T-helper 9 cell (primary cell): ENCODE results near the gene VWC2L.

ENCODE experiments used
- DNase-seq: peaks from one replicate; pipeline ENCODE4 v3.0.0-alpha.2; 2020

The VWC2L gene

GRCh38 chr2:214542866-214543265 is 132.0 kb downstream of the VWC2L start:
- no peak for DNase-seq

DNA sequence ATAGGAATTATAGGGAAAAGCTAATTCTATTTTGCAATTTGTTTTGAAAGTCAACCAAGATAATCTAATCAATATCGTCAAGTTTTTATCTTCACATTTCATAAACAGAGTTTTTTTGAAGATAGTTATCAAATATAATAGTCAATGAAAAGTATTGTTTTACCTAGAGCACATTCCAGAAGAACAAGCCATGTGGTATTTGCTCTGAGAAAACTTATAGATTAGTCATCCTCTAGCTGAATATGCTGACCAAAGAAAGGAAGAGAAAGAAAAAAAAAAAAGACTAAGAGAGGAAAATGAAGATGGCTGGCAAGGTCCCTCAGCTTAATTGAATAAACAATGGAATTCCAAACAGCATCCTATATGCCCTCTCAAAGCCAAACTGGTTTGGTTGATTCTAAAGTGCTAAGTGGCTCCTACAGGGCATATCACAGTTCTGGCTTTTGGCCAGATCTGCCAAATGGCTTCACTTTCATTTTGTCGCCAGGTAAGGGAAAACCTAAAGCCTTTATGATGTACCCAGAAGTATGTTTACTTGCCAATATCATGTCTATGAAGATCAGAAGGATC is 132.6 kb downstream of the VWC2L start:
- no peak for DNase-seq

GRCh38 chr2:214545898-214546542 is 135.2 kb downstream of the VWC2L start:
- no peak for DNase-seq

DNA sequence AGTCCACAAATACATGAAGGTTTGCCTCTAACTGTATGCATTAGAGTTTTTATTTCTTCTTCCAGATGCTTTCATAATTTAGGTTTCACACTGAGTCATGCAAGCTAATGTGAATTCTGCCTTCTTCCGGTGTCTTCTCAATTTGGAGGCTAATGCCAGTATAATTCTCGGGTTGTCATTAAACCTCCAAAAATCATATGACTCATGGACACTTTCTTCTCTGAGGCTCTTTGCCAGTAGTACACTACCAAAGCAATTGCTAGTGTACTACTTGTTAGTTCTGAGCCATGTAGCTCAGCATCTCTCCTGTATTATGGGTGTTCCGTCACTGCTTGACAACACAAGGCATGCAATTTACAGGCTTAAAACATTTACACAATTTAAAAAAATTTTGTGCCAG is 137.1 kb downstream of the VWC2L start:
- no peak for DNase-seq

GRCh38 chr2:214549946-214550345 is 139.1 kb downstream of the VWC2L start:
- no peak for DNase-seq

DNA sequence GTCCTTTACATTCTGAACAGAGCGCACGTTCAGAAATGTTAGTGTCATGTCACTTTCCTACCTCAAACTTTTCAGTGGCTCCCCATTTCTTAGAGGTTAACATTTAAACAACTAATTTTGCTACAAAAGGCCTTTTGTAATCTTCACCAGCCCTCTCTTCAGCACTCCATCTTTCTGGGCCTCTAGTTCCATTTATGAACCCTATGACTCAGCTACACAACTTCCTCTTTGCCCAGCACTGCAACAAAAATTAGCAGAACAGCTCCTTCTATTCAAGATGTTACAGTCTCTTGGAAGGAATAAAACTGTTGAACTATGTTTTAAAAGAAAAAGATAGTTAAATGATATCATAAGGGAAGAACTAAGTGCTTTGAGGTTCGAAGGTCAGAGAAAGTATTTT is 139.9 kb downstream of the VWC2L start:
- DNase-seq: no peak

DNA sequence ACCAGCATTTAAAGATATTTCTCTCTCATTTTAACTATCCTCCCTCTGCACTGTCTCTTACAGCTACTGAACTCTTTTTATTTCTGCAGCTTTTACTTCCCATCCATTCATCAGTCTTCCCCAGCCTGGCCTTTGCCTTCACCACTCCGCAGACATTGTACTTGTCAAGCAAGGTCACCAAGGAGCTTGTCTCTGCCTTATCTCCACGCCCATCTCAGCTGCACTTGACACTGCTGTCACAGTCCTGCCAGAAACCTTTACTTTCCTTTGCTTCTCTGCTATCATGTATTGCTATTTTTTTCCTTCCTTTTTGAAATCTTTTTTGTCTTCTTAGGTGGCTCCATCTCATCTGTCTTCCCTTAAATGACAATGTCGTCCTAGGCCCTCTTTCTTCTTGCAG is 147.0 kb downstream of the VWC2L start:
- no peak for DNase-seq

DNA sequence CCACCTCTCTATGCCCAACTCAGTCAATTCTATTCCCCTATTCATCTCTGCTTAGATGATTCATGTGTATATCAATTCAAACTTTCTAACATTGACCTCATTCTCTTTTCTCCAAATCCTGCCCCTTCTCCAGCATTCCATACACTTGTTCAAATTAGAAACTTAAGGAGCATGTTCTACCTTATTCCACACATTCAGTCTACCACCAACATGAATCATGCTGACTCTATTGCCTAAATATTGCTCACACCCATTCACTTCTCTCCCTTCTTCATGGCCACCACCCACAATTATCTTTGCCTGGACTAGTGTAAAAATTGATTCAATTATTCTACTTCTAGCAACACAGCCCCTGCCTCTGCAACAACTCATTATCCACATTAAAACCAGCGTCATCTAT is 147.5 kb downstream of the VWC2L start:
- DNase-seq: no peak

- DNase-seq: no peak
Observed at GRCh38 chr2:214560176-214560575, 149.3 kb downstream of the VWC2L start.

DNA sequence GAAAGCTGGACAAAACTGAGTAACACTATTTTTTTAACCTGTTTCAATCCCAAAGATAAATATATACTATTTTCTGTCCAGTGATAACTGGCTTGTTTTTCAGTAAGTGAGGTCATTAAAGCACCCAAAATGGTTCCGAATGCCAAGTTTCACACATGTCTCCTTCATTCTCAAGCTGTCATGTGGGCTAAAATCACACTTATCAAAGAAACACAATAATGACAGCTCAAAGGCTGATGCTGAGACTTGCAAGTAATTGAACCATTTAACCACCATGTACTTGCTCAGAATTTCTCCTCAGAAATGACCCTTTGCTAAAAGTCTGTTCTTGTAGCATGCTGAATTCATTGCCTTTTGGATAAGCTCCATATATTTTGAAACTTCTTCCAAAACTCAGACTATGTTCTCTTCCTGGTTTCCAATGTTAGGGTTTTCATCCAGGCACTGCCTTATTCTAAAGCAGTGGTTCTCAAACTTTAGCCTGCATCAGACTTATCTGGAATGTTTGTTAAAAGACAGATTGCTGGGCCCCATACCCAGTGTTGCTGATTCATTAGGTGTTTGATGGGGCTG is 149.8 kb downstream of the VWC2L start:
- DNase-seq: no peak

DNA sequence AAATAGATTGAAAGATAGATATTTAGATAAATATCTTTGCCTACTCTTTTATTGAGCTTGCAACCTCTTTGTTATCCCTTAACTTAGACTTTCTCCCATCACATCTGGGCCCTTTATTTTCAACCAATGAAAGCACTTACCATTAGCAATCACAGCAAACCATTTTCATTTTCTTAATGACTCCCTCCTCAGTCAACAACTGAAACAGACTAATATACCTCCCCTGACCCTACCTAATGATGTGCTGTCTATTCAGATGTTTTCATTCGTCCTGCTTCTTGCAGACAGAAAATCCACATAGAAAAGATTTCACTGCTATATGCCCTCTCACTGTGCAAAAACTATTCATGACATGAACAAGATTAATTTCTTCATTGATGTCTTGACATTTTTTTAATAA is 154.4 kb downstream of the VWC2L start:
- DNase-seq: no peak

GRCh38 chr2:214566457-214566856 is 155.6 kb downstream of the VWC2L start:
- no peak for DNase-seq

DNA sequence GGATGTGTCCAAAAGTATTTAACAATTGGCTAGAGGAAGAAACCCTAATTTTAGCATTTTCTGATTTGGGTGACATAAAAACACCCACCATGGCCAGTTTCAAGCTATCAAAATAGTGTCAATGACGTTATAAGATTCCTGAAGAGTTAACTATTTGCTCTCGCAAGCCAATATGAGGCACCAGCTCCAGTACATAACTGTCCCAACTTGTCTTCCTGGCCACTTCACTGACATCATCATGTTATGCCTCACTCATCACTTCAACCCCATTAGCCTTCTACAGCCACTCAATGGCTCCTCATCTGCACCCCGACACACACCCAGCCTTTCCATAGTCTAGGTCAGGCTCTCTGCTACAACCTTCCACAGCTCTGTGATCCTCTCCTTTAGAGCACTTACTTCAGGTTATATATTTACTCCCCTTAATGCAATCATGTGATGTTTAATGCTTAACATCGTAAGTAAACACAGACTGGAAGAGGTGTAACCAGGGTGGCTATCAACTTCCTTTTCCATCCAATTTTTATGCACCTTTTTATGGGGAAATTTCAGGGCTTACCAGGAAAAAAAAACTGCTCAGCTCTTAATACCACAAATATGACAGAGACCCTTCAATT is 158.7 kb downstream of the VWC2L start:
- DNase-seq: no peak

DNA sequence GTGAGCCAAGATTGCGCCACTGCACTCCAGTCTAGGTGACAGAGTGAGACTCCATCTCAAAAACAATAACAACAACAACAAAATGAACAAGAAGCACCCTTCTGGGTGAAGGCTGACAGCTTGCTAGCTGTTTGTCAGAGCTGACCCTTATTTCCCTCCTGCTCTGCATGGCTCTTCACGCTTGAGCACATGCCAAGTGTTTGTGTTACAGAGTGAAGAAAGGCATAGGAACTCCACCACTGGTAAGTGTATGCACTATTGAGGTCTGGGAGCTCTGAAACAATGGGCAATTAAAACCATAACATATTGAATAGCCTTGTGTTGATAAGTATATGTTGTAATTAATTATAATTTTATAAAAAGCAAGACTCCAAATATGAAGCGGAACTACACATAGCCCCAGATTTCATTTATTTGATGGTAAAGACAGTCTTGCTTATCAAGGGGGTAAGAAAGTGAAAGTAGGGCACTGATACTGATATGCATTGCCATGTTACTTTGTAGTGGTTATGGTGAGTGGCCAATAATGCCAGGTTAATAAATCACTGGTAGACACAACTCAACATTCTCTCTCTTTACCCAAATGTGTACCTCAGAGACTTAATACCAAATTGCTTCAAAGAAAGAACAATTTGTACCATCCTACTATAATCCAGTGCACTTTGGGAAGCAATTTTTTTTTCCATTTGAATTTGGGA is 163.4 kb downstream of the VWC2L start:
- DNase-seq: no peak

DNA sequence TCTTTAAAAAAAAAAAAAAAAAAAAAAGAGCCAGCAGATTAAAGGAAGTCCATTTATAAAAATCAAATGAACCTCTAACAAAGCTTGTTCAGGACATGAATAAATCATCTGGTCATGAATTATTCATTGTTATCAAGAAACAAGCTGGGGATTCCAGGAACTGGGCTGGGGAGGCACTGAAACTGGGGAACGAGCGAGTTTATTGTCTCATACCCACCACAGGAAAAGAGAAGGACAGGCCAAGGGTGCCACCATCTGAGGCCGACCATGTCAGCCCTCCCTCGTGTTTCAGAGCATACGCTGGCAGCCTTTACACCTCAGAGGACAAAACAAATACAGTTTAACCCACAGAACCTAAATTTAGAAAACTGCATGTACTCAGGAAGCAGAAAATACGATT is 164.2 kb downstream of the VWC2L start:
- no peak for DNase-seq

- DNase-seq: no peak
Observed at GRCh38 chr2:214575465-214575864, 164.6 kb downstream of the VWC2L start.

GRCh38 chr2:214577769-214578168 is 166.9 kb downstream of the VWC2L start:
- no peak for DNase-seq

- DNase-seq: no peak
Observed at GRCh38 chr2:214578442-214578841, 167.6 kb downstream of the VWC2L start.

DNA sequence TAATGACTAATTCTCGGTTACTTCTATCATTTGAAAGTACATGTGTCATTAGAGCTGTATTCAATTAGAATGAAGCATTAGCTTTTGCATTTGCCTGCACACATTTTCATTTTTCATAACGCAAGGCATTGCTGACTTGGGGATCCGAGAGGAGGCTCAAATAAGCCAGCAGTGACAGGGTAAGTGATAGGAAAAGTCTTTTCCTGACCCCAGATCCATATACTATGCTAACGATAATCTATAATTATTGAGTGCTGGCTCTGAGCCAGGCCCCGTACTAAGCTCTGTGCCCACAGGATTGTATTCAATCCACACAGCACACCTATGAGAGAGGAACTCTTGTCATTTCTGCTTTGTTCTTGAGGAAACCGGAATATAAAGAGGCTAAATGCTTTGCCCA is 168.2 kb downstream of the VWC2L start:
- DNase-seq: no peak

DNA sequence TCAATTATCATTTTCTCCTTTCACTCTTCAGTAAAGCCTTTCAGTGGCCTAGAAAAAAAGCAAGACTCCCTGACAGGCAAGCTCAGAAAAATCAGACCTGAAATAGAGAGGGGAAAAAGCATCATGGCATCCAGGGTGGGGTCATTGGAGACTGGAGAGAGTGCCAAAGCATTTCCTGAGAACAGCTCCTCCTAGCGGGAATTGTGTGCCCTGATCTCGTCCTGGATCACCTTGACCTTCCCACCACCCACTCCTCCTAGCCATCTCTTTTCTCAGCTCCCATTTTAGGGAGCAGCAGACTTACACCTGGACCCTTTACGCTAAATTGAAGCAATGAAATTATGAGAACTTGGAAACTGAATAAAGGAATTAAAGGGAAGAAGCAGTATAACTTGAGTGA is 176.6 kb downstream of the VWC2L start:
- no peak for DNase-seq

- no peak for DNase-seq
Observed at GRCh38 chr2:214591366-214591765, 180.5 kb downstream of the VWC2L start.

DNA sequence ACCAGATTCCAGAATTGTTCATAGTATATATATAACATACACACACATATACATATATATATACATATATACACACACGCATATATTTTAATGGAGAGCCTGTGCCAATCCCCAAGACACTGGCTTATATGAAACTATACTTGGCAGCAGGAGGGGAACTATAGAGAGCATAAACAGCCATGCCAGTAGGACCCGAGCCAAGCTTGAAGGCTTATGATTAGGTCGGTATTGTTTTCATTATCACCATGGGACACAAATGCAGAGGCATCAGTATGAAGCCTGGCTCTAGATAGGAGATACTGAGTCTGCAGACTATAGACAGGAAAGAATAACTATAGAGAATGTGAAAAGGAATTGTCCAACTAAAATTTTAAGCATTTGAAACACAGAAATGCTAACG is 181.2 kb downstream of the VWC2L start:
- DNase-seq: no peak

- no peak for DNase-seq
Observed at GRCh38 chr2:214593727-214594126, 182.9 kb downstream of the VWC2L start.
